ENCODE measurements around the gene HEY2. TPM values are rescaled to one million over a fixed set of nuclear protein-coding genes. Genes with fewer than 3 reads are reported as not detected.
"Not testable (repeated sequence)": the region's sequence is repeated elsewhere in the genome, so short reads cannot be mapped to it uniquely, and the experiment has no call there.

The HEY2 gene
- total RNA-seq: under 1 TPM; 0.37 to 0.69 TPM

- DNase-seq: peak; percentile 90
- H3K9me3 ChIP-seq: no peaks in the 10 kb centered on the region
- peaks cover 5% of the 10 kb centered on the region for H3K4me1 ChIP-seq
- no peak for TF ChIP-seq CTCF (IDR thresholded peaks at IDR 0.05)
- H3K4me3 ChIP-seq: peak within 1 kb of the TSS; percentile 69
- H3K9ac ChIP-seq (ENCODE audit: low read depth in 2 of 2, low read length in 2 of 2): peak within 1 kb of the TSS; percentile 57 to 78
- no peaks in the 10 kb centered on the region for H3K36me3 ChIP-seq
- peak within 1 kb of the TSS; percentile 18 for H3K27ac ChIP-seq
- H3K27me3 ChIP-seq: peaks cover 55% of the 10 kb centered on the region
- intact Hi-C loops (cut with DNase I): no loop called here
Observed at GRCh38 chr6:125749173-125749864, at the start of gene HEY2. Gene HEY2 (plus strand): TSS chr6:125749632. CDS start chr6:125749777, 145 bp downstream.

GRCh38 chr6:125700581-125701353 is 48.7 kb upstream of the HEY2 start:
- no peaks in the 10 kb centered on the region for H3K4me1 ChIP-seq
- H3K27me3 ChIP-seq: no peaks in the 10 kb centered on the region
- no peaks in the 10 kb centered on the region for H3K9me3 ChIP-seq
- no peak for TF ChIP-seq CTCF (IDR thresholded peaks at IDR 0.05)
- no peak overlapping the region for H3K27ac ChIP-seq
- H3K4me3 ChIP-seq: no peak overlapping the region
- no peak for DNase-seq
- intact Hi-C loops (cut with DNase I): no loop called here
- no peaks in the 10 kb centered on the region for H3K36me3 ChIP-seq
- no peak overlapping the region for H3K9ac ChIP-seq (ENCODE audit: low read depth in 2 of 2, low read length in 2 of 2)

GRCh38 chr6:125701354-125701668 is 48.1 kb upstream of the HEY2 start:
- no peak overlapping the region for H3K9ac ChIP-seq (ENCODE audit: low read depth in 2 of 2, low read length in 2 of 2)
- intact Hi-C loops (cut with DNase I): no loop called here
- no peaks in the 10 kb centered on the region for H3K4me1 ChIP-seq
- no peaks in the 10 kb centered on the region for H3K27me3 ChIP-seq
- DNase-seq: no peak
- TF ChIP-seq CTCF (IDR thresholded peaks at IDR 0.05): no peak
- no peak overlapping the region for H3K4me3 ChIP-seq
- H3K36me3 ChIP-seq: no peaks in the 10 kb centered on the region
- no peak overlapping the region for H3K27ac ChIP-seq
- no peaks in the 10 kb centered on the region for H3K9me3 ChIP-seq

GRCh38 chr6:125703882-125704281 is 45.5 kb upstream of the HEY2 start:
- DNase-seq; intact Hi-C loops (cut with DNase I); H3K4me1 ChIP-seq; H3K27me3 ChIP-seq; H3K9me3 ChIP-seq; H3K4me3 ChIP-seq; H3K36me3 ChIP-seq; H3K27ac ChIP-seq; H3K9ac ChIP-seq (ENCODE audit: low read depth in 2 of 2, low read length in 2 of 2): not testable (repeated sequence)

- Histone ChIP-seq H3K4me1 (no peaks in the 10 kb centered on the region), H3K9ac (ENCODE audit: low read depth in 2 of 2, low read length in 2 of 2) (no peak overlapping the region), H3K9me3 (no peaks in the 10 kb centered on the region), H3K36me3 (no peaks in the 10 kb centered on the region), H3K27ac (no peak overlapping the region), H3K4me3 (no peak overlapping the region), H3K27me3 (no peaks in the 10 kb centered on the region)
- DNase-seq: no peak
- intact Hi-C loops (cut with DNase I): no loop called here
- TF ChIP-seq CTCF (IDR thresholded peaks at IDR 0.05): no peak
Observed at GRCh38 chr6:125707615-125708243, 41.7 kb upstream of the HEY2 start.

Measured in colonic mucosa (tissue), 4 donors.